Measurements from ENCODE around the gene SLC48A1.

The SLC48A1 gene

GRCh38 chr12:47828976-47829482 is 56.0 kb downstream of the SLC48A1 start:
- DNase-seq = no peak

- DNase-seq = no peak
Observed at GRCh38 chr12:47829584-47829983, 56.5 kb downstream of the SLC48A1 start.

Data from NCI-H510A treated with DMSO at 0.1 percent for 48 hours (cell line).